Heart left ventricle (tissue), 16 donors: ENCODE data around the gene SSR2. TPM values are rescaled to one million over a fixed set of nuclear protein-coding genes. Genes with fewer than 3 reads are reported as not detected.

ENCODE experiments used
- ATAC-seq, 4 donors: fragments of 200-7000 bp; cut with Tn5 transposase; one replicate each; pipeline ENCODE4 v1.9.1; 2020 to 2022; ENCODE audit warnings: moderate library complexity in 4 of 4, mild to moderate bottlenecking in 3 of 4, moderate number of reproducible peaks in 1 of 4
- DNase-seq, 5 donors: peaks; one replicate each; pipeline ENCODE4 v3.0.0-alpha.2; 2020
- H3K27ac ChIP-seq, 12 donors: fragments of 200-600 bp; sonication (generic) in 4 of 12; one replicate each; pipeline versions ENCODE4 v1.5.0 to v1.8.0; 2016 to 2022; ENCODE audit warnings: mild to moderate bottlenecking in 2 of 12
- H3K27me3 ChIP-seq, 9 donors: fragments of 200-600 bp; sonication (generic) in 2 of 9; one replicate each; pipeline versions ENCODE4 v1.5.1 to v1.8.0; 2016 to 2022; ENCODE audit warnings: mild to moderate bottlenecking in 3 of 9
- H3K36me3 ChIP-seq, 9 donors: fragments of 200-600 bp; sonication (generic) in 2 of 9; one replicate each; pipeline versions ENCODE4 v1.5.0 to v1.8.0; 2018 to 2022; ENCODE audit warnings: mild to moderate bottlenecking in 2 of 9
- H3K4me1 ChIP-seq, 12 donors: fragments of 200-600 bp; sonication (generic) in 4 of 12; one replicate each; pipeline versions ENCODE4 v1.5.0 to v1.8.0; 2016 to 2022; ENCODE audit warnings: mild to moderate bottlenecking in 3 of 12
- H3K4me3 ChIP-seq, 12 donors: fragments of 200-600 bp; sonication (generic) in 4 of 12; one replicate each; pipeline versions ENCODE4 v1.5.0 to v1.8.0; 2017 to 2022; ENCODE audit warnings: mild to moderate bottlenecking in 9 of 12, moderate library complexity in 4 of 12
- H3K9me3 ChIP-seq, 12 donors: fragments of 200-600 bp; sonication (generic) in 4 of 12; one replicate each; pipeline versions ENCODE4 v1.5.0 to v1.8.0; 2016 to 2022; ENCODE audit warnings: mild to moderate bottlenecking in 1 of 12
- POLR2A ChIP-seq, 2 donors: fragments of 450-650 bp; IDR thresholded peaks; one replicate each; pipeline ENCODE4 v1.6.1; 2017; ENCODE audit warnings: antibody characterized with exemption in 2 of 2, mild to moderate bottlenecking in 2 of 2, moderate library complexity in 2 of 2
- WGBS, 4 donors: extraction: QIAGEN DNeasy Blood & Tissue Kit in 2 of 4; methylation state at CpG; one replicate each; pipeline versions ENCODE4 v1.1.5 to v1.1.7; 2013 to 2018; 5-methylcytosine and 5-hydroxymethylcytosine counted together
- intact Hi-C, 10 donors: fragments of 100-400 bp; cut with DNase I; formaldehyde crosslinking; loops; one replicate each; pipeline versions ENCODE4 v1.11.1 to v1.14.2; 2022
- polyA plus RNA-seq, 2 donors: library from polyadenylated mRNA; stranded (reverse); fragments of 200-250 nt; gene quantifications; one replicate each; pipeline ENCODE4 v1.2.3, GENCODE V29; 2013
- total RNA-seq, 9 donors: library from RNA; depleted of rRNA in 2 of 9; stranded (reverse); fragments of >200 nt in 2 of 9; fragmentation: NEBNext Ultra II Directional in 3 of 9; extraction: Animal tissue kit (Norgen Biotek cat#: 25700) in 3 of 9; gene quantifications; one replicate each; pipeline versions ENCODE4 v1.1.0 to v1.2.4, GENCODE V29; 2016 to 2023
- TF ChIP-seq, protein P1 (sequence below), 12 donors: fragments of 200-600 bp; sonication (generic) in 4 of 12; IDR thresholded peaks; one replicate each; pipeline versions ENCODE4 v1.5.0 to v1.8.0; 2018 to 2022; ENCODE audit warnings: antibody characterized with exemption in 12 of 12, mild to moderate bottlenecking in 5 of 12
- donor health status: ischemic (EF 13 %, LVEDD 7.1; RV severe dilation, severe dysfunction).
- donor health status: healthy with polysubstance abuse.
- donor health status: DM: no; HTN: yes; CAD: no.
- donor health status: DM: no; HTN: no; CAD: no.
- donor health status: ischemic (EF 25% LVEDD 6.9; RV normal size, moderate dysfunction).
- donor health status: ischemic (EF 25% LVEDD 5.7; RV mildly dilated, moderate dysfunction).
- donor health status: healthy.
- donor health status: DM: yes; HTN: yes; CAD: no.
- donor health status: ischemic (EF 35%, LVEDD 5.7; RV mildly dilated, moderate dysfunction).
- donor health status: nonischemic (EF 11% LVEDD 7.7; RV severe dilation, severe dysfunction).
- donor health status: DM: yes; HTN: yes; CAD: no.
- donor health status: PGD.
- donor health status: ischemic (EF 29% LVEDD 5.4; RV normal size, mild dysfunction).
- donor health status: nonischemic (EF 23%, LVEDD 6.1; RV moderate dilation, normal function).

SSR2 gene
- total and polyA plus RNA-seq, 11 donors: 63.9 to 282 (median 81.2) TPM

GRCh38 chr1:156052862-156053767 lies 32.4 kb upstream of the SSR2 start:
- peak in 2 of 4 donors; percentile 4 to 7 for ATAC-seq
- H3K4me3 ChIP-seq: peak overlapping the region; percentile 71 to 98 (median 87)
- DNase-seq: peak; percentile 50 to 80 (median 67)
- intact Hi-C loops: loop anchor here in 4 of 10 donors (5.0 to 10.0 kb wide), 3 partner anchors 108 to 118 kb away; partner anchors contain the start of genes KHDC4 (in 2 of the 4) and RXFP4 (in 2 of the 4)
- peaks cover 0 to 45% (median 17%) of the 10 kb centered on the region in 9 donors for H3K36me3 ChIP-seq
- TF ChIP-seq, protein P1, sequence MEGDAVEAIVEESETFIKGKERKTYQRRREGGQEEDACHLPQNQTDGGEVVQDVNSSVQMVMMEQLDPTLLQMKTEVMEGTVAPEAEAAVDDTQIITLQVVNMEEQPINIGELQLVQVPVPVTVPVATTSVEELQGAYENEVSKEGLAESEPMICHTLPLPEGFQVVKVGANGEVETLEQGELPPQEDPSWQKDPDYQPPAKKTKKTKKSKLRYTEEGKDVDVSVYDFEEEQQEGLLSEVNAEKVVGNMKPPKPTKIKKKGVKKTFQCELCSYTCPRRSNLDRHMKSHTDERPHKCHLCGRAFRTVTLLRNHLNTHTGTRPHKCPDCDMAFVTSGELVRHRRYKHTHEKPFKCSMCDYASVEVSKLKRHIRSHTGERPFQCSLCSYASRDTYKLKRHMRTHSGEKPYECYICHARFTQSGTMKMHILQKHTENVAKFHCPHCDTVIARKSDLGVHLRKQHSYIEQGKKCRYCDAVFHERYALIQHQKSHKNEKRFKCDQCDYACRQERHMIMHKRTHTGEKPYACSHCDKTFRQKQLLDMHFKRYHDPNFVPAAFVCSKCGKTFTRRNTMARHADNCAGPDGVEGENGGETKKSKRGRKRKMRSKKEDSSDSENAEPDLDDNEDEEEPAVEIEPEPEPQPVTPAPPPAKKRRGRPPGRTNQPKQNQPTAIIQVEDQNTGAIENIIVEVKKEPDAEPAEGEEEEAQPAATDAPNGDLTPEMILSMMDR (IDR thresholded peaks at IDR 0.05): peak in 5 of 12 donors; percentile 19 to 35 (median 25)
- peak in 1 of 2 donors; percentile 39 for TF ChIP-seq POLR2A (IDR thresholded peaks at IDR 0.05)
- no peaks in the 10 kb centered on the region for H3K9me3 ChIP-seq
- peaks cover 0 to 50% (median 25%) of the 10 kb centered on the region in 12 donors for H3K4me1 ChIP-seq
- peak overlapping the region; percentile 68 to 99 (median 94) for H3K27ac ChIP-seq
- no peaks in the 10 kb centered on the region for H3K27me3 ChIP-seq
- 1 to 4% (median 2%) methylated on average over 36 to 63 of the region's 63 CpGs for WGBS, 4 donors

DNA sequence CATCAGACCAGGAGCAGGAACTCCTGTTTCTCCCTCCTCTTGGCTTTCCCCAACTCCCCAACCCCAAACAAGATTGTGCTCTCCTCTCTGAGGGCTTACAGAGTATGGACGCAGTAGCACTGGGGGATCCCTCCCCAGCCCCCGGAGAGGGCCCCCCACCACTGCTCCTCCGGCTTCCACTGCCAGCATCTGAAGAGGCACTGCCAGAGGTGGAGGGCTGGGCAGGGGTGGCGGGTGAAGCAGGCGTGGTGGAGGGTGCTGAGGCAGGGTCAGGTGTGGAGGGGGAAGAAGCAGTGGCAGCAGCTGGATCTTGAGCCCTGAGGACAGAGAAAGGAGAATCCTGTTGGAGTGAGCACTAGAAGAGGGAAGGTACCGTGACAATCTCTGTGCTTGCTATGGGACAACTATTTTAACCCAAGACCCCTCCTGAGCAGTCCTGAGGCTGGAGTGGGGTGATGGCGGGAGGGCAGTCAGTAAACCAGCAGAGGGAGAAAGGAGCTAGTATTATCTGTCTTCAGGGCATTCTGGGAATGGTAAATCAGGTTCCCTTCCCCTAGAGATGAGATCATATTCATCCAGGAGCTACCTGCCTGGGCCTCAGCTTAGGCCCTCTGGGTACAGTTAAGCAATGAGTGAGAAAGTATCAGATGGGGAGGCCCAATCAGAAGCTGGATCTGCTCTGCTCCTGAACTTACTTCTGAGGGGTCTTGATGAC lies 30.4 kb upstream of the SSR2 start:
- Histone ChIP-seq H3K4me3 (no peak overlapping the region), H3K4me1 (peaks cover 0 to 45% (median 24%) of the 10 kb centered on the region in 12 donors), H3K36me3 (peaks cover 0 to 43% (median 30%) of the 10 kb centered on the region in 9 donors), H3K27ac (peak overlapping the region in 4 of 12 donors; percentile 15 to 52 (median 24)), H3K9me3 (no peaks in the 10 kb centered on the region), H3K27me3 (no peaks in the 10 kb centered on the region)
- DNase-seq: peak in 1 of 5 donors; percentile 53
- ATAC-seq: no peak
- WGBS, 4 donors: 84 to 96% (median 91%) methylated on average over 6 to 7 of the region's 7 CpGs
- TF ChIP-seq POLR2A (IDR thresholded peaks at IDR 0.05): no peak
- TF ChIP-seq, protein P1 (IDR thresholded peaks at IDR 0.05): no peak
- intact Hi-C loops: loop anchor here in 4 of 10 donors (2.0 to 10.0 kb wide), 4 partner anchors 30 to 116 kb away; partner anchors contain the start of genes KHDC4 (in 2 of the 4), RXFP4 (in 2 of the 4) and SSR2 (in 1 of the 4)

GRCh38 chr1:156050376-156050775 lies 29.6 kb upstream of the SSR2 start:
- DNase-seq (peak; percentile 44 to 75 (median 64)), ATAC-seq (peak in 2 of 4 donors; percentile 4 to 32)
- TF ChIP-seq, protein P1 (IDR thresholded peaks at IDR 0.05): no peak
- TF ChIP-seq POLR2A (IDR thresholded peaks at IDR 0.05): no peak
- 57 to 62% (median 61%) methylated on average over 4 of the region's 4 CpGs for WGBS, 4 donors
- no peaks in the 10 kb centered on the region for H3K27me3 ChIP-seq
- peaks cover 0 to 37% (median 17%) of the 10 kb centered on the region in 12 donors for H3K4me1 ChIP-seq
- H3K4me3 ChIP-seq: no peak overlapping the region
- peak overlapping the region in 2 of 12 donors; percentile 32 to 52 for H3K27ac ChIP-seq
- H3K36me3 ChIP-seq: peaks cover 0 to 45% (median 32%) of the 10 kb centered on the region in 9 donors
- intact Hi-C loops: loop anchor here in 4 of 10 donors (2.0 to 10.0 kb wide), 4 partner anchors 30 to 116 kb away; partner anchors contain the start of genes KHDC4 (in 2 of the 4), RXFP4 (in 2 of the 4) and SSR2 (in 1 of the 4)
- H3K9me3 ChIP-seq: no peaks in the 10 kb centered on the region
